Measurements from ENCODE around the gene XRCC6. TPM values are rescaled to one million over a fixed set of nuclear protein-coding genes. Genes with fewer than 3 reads are reported as not detected.
"Not testable (repeated sequence)": the region's sequence is repeated elsewhere in the genome, so short reads cannot be mapped to it uniquely, and the experiment has no call there.

The XRCC6 gene
- polyA plus RNA-seq, 1 donor from 2014 or later, result 377 TPM

DNA sequence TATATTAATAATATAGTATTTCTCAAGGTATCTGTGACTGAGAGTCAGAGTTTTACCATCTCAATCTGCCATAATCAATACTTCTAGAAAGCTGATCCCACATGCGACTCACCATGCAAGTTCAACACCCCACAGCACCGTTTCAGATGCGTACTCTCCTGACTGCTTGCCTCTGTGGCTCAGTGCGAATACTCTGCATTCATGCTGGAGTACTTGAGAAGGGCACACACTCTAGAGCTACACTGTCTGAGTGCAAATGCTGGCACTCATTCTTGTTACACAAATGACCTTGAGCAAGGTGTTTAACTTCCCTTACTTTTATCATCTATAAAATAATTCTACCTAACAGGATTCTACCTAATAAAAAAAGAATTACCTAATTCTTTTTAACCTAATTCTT is 55.0 kb downstream of the XRCC6 start:
- peak overlapping the region in 1 of 3 donors; percentile 75 for H3K27ac Mint-ChIP-seq
- H3K4me3 Mint-ChIP-seq, result no peak overlapping the region
- H3K36me3 Mint-ChIP-seq, result no peaks in the 10 kb centered on the region
- peaks cover 5 to 17% (median 10%) of the 10 kb centered on the region in 3 donors for H3K4me1 Mint-ChIP-seq
- H3K27me3 Mint-ChIP-seq, result no peaks in the 10 kb centered on the region
- no peaks in the 10 kb centered on the region for H3K9me3 Mint-ChIP-seq

DNA sequence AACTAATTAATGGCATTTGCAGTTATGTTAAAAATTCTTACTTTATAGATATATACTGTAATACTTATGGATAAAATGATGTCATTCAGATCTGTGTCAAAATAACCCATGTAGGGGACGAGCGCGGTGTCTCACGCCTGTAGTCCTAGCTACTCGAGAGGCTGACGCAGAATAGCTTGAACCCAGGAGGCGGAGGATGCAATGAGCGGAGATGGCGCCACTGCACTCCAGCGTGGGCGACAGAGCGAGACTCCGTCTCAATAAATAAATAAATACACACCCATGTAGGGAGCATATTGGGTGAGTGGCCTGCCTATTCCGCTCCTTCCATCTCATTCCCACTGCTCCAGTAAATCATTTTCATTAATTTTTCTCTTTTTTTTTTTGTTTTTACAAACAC is 60.5 kb downstream of the XRCC6 start:
- Mint-ChIP-seq H3K27me3 (no peaks in the 10 kb centered on the region), H3K4me3 (peak overlapping the region; percentile 95 to 99 (median 96)), H3K36me3 (no peaks in the 10 kb centered on the region), H3K4me1 (peaks cover 6 to 24% (median 16%) of the 10 kb centered on the region in 3 donors), H3K9me3 (no peaks in the 10 kb centered on the region), H3K27ac (peak overlapping the region; percentile 97 to 99 (median 99))

DNA sequence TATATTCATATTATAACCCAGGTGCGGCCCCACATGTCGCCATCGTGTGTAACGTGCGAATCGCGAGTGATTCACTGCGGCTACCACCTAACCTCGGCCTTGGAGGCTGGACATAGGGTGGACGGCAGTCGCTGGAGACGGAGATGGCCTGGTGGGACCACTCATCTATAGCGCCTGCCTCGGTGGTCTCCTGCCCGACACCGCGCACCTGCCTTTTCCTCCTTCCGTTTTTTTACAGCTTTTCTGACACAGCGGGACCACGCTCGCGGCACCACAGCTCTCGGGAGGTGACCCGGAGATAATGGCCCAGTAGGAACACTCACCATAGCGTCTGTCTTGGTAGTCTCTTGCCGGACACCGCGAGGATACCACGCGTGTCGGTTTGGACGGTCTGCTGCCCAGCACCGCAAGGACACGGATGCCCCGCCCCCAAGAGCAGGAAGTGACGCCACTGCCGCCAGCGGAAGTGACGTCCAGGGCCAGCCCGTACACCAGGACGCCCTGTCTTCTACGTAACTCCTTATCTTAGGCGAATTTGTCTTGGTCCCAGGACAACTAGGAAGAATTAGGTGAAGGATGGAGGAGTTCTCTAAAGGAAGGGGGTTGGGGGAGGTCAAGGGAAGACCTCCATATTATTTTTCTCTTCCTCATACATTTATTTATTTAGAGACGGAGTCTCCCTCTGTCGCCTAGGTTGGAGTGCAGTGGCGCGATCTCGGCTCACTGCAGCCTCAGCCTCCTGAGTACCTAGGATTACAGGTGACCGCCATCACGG is 61.1 kb downstream of the XRCC6 start:
- H3K4me1 Mint-ChIP-seq, result peaks cover 8 to 24% (median 17%) of the 10 kb centered on the region in 3 donors
- H3K9me3 Mint-ChIP-seq, result no peaks in the 10 kb centered on the region
- no peaks in the 10 kb centered on the region for H3K27me3 Mint-ChIP-seq
- H3K27ac Mint-ChIP-seq, result peak overlapping the region; percentile 97 to 99 (median 99)
- H3K36me3 Mint-ChIP-seq, result no peaks in the 10 kb centered on the region
- H3K4me3 Mint-ChIP-seq, result peak overlapping the region; percentile 95 to 99 (median 96)

DNA sequence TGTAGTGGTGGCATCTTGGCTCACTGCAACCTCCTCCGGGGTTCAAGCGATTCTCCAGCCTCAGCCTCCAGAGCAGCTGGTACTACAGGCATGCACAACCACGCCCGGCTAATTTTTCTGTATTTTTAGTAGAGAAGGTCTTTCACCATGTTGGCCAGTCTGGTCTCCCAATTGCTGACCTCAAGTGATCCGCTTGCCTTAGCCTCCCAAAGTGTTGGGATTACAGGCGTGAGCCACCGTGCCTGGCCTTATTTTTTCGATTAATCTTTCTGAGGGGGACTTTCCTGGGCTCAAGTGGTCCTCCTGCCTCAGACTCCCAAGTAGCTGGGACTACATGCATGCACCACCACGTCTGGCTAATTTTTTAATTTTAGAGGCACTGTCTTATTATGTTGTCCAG is 62.0 kb downstream of the XRCC6 start:
- H3K27ac Mint-ChIP-seq, result peak overlapping the region; percentile 97 to 99 (median 99)

DNA sequence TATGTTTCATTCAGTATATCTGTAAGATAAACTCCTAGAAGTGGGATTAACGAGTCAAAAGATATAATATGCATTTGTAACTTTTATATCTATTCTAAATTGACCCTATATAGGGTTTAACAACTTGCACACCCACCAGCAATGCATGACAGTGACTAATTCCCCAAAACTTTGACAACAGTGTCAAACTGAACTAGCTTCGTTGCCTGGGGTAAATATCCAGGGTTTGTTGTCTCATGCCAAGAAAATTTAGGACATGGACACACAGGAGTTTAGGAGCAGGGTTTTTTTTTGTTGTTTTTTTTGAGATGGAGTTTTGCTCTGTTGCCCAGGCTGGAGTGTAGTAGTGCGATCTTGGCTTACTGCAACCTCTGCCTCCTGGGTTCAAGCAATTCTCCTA is 62.5 kb downstream of the XRCC6 start:
- Mint-ChIP-seq H3K4me3 (peak overlapping the region in 2 of 4 donors; percentile 60 to 95), H3K4me1 (peaks cover 14 to 31% (median 24%) of the 10 kb centered on the region in 3 donors), H3K9me3 (no peaks in the 10 kb centered on the region), H3K27me3 (no peaks in the 10 kb centered on the region), H3K36me3 (peaks cover 2% of the 10 kb centered on the region), H3K27ac (peak overlapping the region in 2 of 3 donors; percentile 97 to 99)

More for the DNA sequence above, 62.0 kb downstream of the XRCC6 start:
- Mint-ChIP-seq H3K27me3 (no peaks in the 10 kb centered on the region), H3K4me1 (peaks cover 13 to 29% (median 25%) of the 10 kb centered on the region in 3 donors), H3K36me3 (peaks cover 2% of the 10 kb centered on the region), H3K4me3 (peak overlapping the region; percentile 95 to 99 (median 96)), H3K9me3 (no peaks in the 10 kb centered on the region)

DNA sequence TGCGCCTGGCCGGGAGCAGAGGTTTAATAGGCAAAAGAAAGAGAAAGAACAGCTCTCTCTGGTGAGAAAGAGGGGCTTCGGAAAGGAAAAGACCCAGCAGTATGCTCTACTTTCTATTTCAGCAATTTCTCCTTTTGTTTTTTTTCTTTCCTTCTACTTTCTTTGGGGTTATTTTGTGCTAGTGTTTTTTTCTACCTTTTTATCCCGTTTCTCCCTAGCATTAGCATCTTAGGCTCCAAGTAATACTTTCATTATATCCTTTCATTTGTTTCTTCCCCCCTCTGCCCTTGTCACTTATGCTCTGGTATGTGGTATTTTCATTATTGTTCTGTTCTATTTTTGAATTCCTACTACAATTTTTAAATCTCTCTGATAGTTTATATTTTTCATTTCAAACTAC is 63.1 kb downstream of the XRCC6 start:
- peak overlapping the region in 1 of 4 donors; percentile 95 for H3K4me3 Mint-ChIP-seq
- H3K27me3 Mint-ChIP-seq, result no peaks in the 10 kb centered on the region
- H3K36me3 Mint-ChIP-seq, result peaks cover 2% of the 10 kb centered on the region
- peak overlapping the region; percentile 5 to 97 (median 23) for H3K27ac Mint-ChIP-seq
- peaks cover 14 to 33% (median 27%) of the 10 kb centered on the region in 3 donors for H3K4me1 Mint-ChIP-seq
- no peaks in the 10 kb centered on the region for H3K9me3 Mint-ChIP-seq

DNA sequence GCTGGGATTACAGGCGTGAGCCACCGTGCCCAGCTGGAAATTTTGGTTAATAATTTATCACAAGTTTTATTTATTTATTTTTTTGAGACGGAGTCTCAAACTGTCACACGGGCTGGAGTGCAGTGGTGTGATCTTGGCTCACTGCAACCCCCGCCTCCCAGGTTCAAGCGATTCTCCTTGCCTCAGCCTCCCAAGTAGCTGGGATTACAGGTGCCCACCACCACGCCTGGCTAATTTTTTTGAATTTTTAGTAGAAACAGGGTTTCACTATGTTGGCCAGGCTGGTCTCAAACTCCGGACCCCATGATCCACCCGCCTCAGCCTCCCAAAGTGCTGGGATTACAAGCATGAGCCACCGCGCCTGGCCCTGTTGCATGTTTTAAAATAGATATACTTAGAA is 65.8 kb downstream of the XRCC6 start:
- not testable (repeated sequence) for H3K27me3 Mint-ChIP-seq, H3K36me3 Mint-ChIP-seq, H3K9me3 Mint-ChIP-seq
- Mint-ChIP-seq H3K4me3 (peak overlapping the region; percentile 96 to 100 (median 96)), H3K27ac (peak overlapping the region; percentile 91 to 98 (median 97)), H3K4me1 (peaks cover 11 to 32% (median 26%) of the 10 kb centered on the region in 3 donors)

DNA sequence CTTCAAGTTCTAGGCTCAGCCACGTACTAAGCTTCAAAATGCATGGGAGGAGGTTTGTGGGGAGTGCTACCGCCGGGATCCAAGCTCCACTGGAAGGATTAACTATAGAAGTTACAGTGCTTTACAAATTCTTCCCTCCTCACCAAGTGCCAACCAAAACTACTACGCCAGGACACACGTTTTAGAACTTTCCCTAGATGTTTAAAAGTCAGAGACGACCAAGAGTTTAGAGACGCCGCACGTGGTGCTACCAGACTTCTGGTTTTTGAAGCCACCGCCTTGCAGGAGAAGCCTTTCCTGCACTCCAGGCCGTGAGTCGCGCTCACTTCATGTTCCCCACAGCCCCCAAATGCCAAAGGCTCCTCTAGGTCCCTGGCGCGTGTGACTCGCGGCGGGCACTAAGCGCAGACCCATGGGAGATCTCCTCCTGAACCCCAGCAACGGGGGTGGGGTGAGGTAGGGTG is 66.8 kb downstream of the XRCC6 start:
- H3K27ac Mint-ChIP-seq, result peak overlapping the region; percentile 91 to 98 (median 97)
- peaks cover 2% of the 10 kb centered on the region for H3K36me3 Mint-ChIP-seq
- H3K4me1 Mint-ChIP-seq, result peaks cover 11 to 27% (median 20%) of the 10 kb centered on the region in 3 donors
- H3K9me3 Mint-ChIP-seq, result no peaks in the 10 kb centered on the region
- no peaks in the 10 kb centered on the region for H3K27me3 Mint-ChIP-seq
- H3K4me3 Mint-ChIP-seq, result peak overlapping the region; percentile 96 to 100 (median 96)

DNA sequence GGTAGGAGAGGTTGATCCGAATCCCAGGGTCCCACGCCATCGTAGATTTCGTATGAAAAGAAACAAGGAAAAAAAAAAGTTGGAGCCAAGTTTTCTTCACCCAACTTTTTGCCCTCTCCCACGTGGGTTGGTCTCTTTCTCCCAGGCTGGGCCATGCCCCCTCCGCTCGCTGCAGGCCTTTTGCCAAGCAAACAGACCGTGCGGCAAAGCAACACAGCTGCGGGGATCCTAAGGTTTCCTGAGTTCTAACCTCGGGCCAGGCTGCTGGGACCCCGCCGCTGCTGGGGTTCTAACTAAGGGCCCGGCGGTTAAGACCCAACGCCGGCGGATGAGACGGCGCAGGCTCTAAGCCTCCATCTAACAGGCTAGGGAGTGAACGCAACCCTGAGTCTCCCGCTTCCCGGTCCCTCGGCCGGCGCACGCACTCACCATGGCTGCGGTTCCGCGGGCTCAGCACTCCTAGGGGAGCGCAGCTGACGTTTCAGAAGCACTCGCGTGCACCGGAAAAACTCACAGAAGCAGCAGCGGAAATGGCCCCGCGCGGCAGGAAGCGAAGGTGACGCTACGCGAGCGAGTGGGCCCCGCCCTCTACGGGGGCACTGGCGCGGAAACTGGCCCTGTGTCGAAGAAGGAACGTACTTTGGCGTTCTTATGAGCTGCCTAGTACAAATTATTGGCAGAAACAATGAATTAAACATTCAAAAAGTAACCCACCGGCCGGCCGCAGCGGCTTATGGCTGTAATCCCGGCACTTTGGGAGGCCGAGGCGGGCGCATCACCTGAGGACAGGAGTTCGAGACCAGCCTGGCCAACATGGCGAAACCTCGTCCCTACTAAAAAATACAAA is 67.5 kb downstream of the XRCC6 start, which contains the start of gene SNU13:
TSS of gene SNU13 (minus strand) at position 503 of the 847 bp plus-strand sequence. CDS start at position 432, 71 bp downstream.
- Mint-ChIP-seq H3K27me3 (no peaks in the 10 kb centered on the region), H3K27ac (peak within 1 kb of the TSS; percentile 92 to 98 (median 97)), H3K9me3 (no peaks in the 10 kb centered on the region), H3K4me3 (peak within 1 kb of the TSS; percentile 96 to 100 (median 96)), H3K36me3 (peaks cover 2% of the 10 kb centered on the region), H3K4me1 (peaks cover 11 to 27% (median 20%) of the 10 kb centered on the region in 3 donors)

DNA sequence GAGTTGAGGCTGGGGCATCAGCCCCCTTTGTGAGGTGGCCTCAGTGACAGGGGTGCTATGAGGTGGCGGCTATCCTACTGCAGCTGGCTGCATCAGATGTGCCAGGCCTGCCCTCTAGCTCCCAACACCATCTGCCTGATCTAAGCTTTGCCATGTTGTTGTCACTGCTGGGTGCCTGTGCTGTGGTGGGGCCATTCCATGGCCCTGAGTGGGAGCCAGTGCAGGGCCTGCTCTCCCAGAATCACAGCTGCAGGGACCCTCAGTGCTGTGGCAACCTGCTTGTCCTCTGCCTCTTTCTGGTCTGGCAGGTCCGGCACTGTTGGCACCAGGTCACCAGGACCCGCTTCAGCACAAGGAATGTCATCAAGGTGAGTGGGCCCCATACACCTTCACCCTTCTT is 69.4 kb downstream of the XRCC6 start:
- Mint-ChIP-seq H3K4me3 (peak overlapping the region in 2 of 4 donors; percentile 43 to 78), H3K36me3 (peaks cover 2% of the 10 kb centered on the region), H3K4me1 (peaks cover 11 to 25% (median 20%) of the 10 kb centered on the region in 3 donors), H3K27me3 (no peaks in the 10 kb centered on the region), H3K9me3 (no peaks in the 10 kb centered on the region), H3K27ac (peak overlapping the region; percentile 86 to 98 (median 92))

DNA sequence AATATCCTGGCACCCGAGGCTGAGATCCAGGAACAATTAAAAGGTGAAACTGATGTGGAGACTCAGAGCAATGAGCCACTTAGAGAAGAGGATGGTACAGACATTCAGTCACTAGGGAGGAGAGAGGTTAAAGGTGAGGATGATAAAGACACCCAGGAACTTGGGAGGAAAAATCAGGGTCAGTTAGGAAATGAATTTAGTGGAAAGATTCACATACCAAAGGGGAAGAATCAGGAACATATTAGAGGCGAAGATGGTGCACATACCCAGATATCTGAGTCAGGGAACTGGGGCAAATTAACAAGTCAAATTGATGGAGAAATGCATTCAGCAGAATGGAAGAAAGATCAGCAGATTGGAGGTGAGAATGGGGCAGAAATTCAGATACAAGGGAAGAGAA is 74.1 kb downstream of the XRCC6 start:
- peaks cover 8 to 16% (median 15%) of the 10 kb centered on the region in 3 donors for H3K4me1 Mint-ChIP-seq

DNA sequence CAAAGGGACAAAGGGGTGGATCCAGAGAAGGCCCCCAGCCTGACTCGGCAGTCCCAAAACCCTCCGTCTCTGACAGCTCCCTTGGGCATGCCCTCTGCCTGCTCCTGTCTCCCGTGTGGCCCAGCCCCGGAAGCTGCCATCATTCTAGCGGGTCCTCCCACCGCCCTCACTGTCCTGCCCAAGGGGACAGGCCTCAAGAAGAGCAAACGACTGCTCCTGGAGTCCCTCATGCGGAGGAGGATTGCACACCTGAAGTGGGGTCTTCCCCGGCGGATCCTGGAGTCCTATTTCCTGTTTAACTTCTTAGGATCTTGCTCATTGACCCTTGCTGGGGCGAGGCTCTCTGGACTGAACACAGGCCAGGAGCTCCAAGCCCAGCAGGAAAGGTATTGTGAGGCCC is 75.6 kb downstream of the XRCC6 start:
- Mint-ChIP-seq H3K27ac (peak overlapping the region; percentile 88 to 98 (median 91)), H3K4me1 (peaks cover 10 to 11% (median 10%) of the 10 kb centered on the region in 3 donors)

More for the DNA sequence above, 74.1 kb downstream of the XRCC6 start:
- H3K27ac Mint-ChIP-seq, result no peak overlapping the region
- no peaks in the 10 kb centered on the region for H3K36me3 Mint-ChIP-seq
- H3K4me3 Mint-ChIP-seq, result no peak overlapping the region
- H3K27me3 Mint-ChIP-seq, result no peaks in the 10 kb centered on the region
- no peaks in the 10 kb centered on the region for H3K9me3 Mint-ChIP-seq

DNA sequence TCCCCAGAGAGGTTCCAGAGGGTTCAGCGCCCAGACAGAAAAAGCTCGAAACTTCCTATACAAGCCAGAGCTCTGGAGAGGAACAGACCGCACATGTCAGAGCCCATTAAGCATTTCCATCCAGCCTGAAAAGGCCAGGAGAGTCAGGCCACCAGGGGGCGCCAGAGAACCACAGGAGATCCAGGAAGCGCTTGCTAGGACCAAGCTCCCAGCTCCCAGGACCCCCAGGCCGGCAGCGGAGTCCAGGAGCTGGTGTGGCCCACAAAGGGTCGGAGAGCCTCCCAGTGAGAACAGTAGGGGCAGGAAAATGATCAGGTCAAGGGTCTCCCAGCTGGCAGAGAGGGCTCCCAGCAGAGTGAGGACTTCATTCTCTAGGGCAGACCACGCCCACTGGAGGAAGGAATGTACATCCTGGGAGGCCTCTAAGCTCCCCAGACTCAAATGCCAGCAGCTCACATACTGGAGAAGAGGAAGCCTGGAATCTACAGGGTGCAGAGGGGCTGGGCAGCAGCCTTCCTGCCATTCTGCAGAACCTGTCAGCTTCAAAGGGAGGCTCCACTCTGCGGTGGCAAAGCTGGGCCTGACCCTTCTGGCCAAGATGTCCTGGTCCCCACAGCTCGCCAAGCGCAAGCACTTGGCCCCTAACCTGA is 76.2 kb downstream of the XRCC6 start:
- peaks cover 10 to 11% (median 11%) of the 10 kb centered on the region in 3 donors for H3K4me1 Mint-ChIP-seq
- no peaks in the 10 kb centered on the region for H3K27me3 Mint-ChIP-seq
- no peaks in the 10 kb centered on the region for H3K36me3 Mint-ChIP-seq
- H3K27ac Mint-ChIP-seq, result peak overlapping the region; percentile 88 to 98 (median 91)
- H3K9me3 Mint-ChIP-seq, result no peaks in the 10 kb centered on the region
- H3K4me3 Mint-ChIP-seq, result peak overlapping the region; percentile 53 to 91 (median 68)

More for the DNA sequence above, 75.6 kb downstream of the XRCC6 start:
- peak overlapping the region in 1 of 4 donors; percentile 79 for H3K4me3 Mint-ChIP-seq
- H3K27me3 Mint-ChIP-seq, result no peaks in the 10 kb centered on the region
- H3K9me3 Mint-ChIP-seq, result no peaks in the 10 kb centered on the region
- H3K36me3 Mint-ChIP-seq, result no peaks in the 10 kb centered on the region

Measured in IgD-negative memory B cell (primary cell).